ENCODE measurements around the gene CDC42EP1.

DNA sequence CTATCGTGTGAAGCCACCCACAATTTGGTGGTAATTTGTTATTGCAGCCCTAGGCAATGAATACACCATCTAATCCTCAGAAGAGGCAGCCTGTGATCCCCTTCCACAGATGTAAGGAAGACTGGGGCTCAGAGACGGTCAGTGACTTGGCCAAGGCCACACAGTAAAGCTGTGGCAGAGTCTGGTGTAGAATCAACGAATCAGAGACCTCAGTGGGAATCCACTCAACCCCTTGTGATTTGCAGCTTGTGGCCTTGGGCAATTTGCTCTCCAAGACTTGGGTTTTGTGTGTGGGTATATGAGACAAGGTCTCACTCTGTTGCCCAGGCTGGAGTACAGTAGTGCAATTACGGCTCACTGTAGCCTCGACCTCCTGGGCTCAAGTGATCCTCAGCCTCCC, 17.7 kb downstream of the CDC42EP1 start:
- no peak for TF ChIP-seq POLR2A (IDR thresholded peaks at IDR 0.05)
- TF ChIP-seq, protein P1, sequence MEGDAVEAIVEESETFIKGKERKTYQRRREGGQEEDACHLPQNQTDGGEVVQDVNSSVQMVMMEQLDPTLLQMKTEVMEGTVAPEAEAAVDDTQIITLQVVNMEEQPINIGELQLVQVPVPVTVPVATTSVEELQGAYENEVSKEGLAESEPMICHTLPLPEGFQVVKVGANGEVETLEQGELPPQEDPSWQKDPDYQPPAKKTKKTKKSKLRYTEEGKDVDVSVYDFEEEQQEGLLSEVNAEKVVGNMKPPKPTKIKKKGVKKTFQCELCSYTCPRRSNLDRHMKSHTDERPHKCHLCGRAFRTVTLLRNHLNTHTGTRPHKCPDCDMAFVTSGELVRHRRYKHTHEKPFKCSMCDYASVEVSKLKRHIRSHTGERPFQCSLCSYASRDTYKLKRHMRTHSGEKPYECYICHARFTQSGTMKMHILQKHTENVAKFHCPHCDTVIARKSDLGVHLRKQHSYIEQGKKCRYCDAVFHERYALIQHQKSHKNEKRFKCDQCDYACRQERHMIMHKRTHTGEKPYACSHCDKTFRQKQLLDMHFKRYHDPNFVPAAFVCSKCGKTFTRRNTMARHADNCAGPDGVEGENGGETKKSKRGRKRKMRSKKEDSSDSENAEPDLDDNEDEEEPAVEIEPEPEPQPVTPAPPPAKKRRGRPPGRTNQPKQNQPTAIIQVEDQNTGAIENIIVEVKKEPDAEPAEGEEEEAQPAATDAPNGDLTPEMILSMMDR (IDR thresholded peaks at IDR 0.05), result no peak
